ENCODE data around the gene NPTX1.
"Not testable (repeated sequence)": the region's sequence is repeated elsewhere in the genome, so short reads cannot be mapped to it uniquely, and the experiment has no call there.

NPTX1 gene

DNA sequence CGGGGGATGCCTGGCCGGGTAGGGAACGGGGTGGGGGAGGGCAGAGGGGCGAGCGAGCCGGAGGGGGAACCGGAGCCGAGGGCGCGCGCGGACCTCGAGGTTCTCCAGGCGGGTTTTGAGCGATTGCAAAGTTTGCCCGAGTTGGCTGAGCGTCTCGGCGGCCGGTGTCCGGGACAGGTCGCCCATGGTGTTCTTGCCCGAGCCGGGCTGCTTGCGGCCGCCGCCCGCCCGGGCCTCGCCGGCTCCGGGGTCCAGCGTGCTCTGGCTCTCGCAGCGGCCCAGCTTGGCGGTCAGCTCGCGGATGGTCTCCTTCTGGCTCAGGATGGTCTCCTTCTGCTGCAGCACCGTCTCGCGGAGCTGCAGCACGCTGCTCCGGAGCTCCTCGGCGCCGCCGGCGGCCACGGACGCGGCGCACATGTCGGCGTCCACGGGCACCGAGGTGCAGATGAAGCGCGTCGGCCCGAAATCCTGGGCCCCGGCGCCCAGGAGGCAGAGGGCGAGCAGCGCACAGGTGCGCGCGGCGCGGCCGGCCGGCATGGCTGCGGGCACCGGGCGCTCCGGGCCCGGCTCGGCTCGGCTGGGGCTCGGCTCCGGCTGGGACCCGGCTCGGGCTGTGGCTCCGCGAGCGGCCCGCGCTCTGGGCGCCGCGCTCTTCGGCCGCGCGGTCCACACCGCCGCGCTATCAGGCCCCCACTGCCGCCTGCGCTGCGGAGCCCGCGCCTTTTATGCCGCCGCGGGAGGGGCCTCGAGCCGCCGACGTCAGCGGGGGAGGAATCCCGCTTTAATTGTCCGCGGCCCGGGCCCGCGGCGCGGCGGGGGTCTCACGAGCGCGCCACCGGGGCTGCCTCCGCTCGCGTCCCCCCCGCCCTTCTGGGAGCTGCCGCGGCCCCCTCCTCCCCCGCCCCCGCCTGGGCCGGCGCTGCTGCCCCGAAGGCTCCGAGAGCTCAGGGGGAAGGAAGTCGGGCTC, at the start of gene NPTX1:
Gene NPTX1, minus strand, starts transcription at position 698 of the 967 bp plus-strand sequence. Its CDS starts 161 bp downstream, at position 537.
- DNase-seq (ENCODE audit: low spot score), result peak; percentile 66

DNA sequence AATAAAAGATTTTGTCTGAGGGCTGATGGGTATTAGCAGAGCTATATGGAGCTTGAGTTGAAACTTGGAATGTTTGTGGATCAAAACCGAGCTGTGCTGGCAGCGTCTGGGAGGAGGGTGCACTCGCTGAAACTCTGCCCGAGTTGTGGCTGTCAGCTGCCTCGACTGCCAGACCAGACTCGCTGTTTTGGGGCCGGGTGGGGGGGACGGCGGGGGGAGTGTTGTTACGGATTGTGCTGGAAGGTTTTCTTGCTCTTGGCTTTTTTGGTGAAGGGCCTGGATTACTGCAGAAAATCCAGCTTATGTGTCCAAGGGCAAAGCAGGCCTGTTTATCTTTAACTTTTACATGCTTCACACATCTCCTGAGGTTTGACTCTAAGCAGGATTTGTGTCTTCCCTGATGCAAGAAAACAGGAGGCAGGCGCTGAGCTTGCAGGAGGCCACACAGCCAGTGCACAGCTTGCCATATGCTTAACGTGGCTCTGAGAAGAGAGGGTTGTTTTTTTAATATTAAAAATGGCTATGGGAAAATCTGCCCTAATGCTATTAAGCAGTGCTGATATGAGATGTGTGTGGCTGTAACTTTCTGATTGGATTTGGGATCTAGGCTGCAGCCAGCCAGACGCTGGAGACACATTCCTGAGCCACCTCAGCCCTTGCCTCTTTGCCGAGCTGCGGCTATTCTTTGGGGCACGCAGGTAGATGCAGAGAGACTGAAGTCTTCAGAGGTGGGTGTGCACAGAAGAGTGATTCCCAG, 47.7 kb upstream of the NPTX1 start:
- DNase-seq (ENCODE audit: low spot score), result peak; percentile 35

DNA sequence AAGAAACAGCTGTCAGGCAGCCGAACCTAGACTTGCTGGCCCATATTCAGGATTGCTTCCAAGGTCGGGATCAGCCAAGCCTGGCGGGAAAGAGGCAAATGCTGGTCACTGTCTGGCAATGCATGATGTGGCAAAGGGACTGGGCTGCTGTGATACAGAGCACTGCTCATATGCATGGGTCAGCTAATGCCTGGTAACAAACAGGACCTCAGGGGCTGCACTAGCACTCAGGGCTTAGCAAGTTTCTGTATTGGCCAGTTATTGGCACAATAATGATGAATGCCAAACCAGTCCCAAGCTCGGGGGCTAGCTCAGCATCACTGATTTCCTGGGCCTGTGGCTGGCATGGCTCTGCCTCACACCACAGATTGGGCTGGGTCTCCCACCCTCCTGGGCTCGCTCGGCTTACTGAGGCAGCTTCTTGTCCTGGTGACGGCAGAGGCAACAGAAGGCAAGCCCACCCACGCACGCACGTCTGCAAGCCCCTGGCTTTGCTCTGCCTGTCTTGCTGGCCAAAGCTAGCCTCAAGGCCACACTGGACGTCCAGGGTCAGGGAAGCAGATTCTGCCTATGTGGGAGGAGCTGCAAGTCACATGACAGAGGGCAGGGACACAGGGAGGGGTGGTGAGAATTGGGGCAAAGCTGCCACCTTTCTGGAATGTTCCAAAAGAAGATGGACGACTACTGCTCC, 46.8 kb upstream of the NPTX1 start:
- DNase-seq (ENCODE audit: low spot score), result no peak

DNA sequence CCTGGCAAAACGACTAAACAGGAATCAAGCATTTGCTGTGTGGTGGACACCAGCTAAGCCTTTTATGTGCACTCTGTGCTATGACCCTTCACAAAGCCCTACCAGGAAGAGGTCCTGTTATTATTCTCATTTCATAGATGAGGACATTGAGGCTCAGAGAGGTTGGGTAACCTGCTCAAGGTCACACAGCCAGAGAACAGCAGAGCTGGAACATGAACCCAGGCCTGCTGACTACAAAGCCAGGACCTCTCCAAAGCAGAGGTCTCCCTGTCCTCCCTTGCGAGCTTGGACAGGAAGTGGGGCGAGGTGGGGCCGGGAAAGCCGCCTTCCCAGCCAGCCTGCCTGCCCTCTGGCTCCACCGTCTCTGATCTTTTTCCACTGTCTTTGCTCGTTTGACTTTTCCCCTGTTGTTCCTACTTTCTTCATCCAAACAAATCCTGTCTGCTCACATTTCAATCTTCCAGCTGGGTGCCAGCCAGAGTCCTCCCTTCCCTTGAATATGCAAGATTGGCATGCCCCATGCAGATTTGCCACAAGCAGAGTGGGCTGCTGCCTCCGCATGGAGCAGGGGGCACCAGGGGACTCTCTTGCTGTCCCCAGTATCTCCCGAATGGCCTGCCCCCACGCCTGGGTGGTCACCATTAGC, 44.5 kb upstream of the NPTX1 start:
- no peak for DNase-seq (ENCODE audit: low spot score)

GRCh38 chr17:80519091-80519781, 42.8 kb upstream of the NPTX1 start:
- DNase-seq (ENCODE audit: low spot score), result no peak

GRCh38 chr17:80518392-80518791, 42.0 kb upstream of the NPTX1 start:
- DNase-seq (ENCODE audit: low spot score), result no peak

DNA sequence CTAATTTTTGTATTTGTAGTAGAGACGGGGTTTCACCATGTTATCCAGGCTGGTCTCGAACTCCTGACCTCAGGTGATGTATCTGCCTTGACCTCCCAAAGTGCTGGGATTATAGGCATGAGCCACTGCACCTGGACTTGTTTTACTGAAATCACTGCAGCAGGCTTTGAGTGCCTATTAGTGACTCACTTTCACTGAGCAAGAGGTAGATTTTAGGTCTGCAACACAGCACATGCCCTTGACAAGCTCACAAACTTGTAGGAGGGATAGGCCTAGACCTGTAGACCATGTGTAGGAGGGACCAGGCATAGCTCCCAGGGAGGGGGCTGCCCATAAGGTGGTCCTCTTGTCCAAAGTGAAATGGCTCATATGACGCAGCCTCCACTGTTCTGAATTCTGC, 41.2 kb upstream of the NPTX1 start:
- DNase-seq (ENCODE audit: low spot score), result no peak

DNA sequence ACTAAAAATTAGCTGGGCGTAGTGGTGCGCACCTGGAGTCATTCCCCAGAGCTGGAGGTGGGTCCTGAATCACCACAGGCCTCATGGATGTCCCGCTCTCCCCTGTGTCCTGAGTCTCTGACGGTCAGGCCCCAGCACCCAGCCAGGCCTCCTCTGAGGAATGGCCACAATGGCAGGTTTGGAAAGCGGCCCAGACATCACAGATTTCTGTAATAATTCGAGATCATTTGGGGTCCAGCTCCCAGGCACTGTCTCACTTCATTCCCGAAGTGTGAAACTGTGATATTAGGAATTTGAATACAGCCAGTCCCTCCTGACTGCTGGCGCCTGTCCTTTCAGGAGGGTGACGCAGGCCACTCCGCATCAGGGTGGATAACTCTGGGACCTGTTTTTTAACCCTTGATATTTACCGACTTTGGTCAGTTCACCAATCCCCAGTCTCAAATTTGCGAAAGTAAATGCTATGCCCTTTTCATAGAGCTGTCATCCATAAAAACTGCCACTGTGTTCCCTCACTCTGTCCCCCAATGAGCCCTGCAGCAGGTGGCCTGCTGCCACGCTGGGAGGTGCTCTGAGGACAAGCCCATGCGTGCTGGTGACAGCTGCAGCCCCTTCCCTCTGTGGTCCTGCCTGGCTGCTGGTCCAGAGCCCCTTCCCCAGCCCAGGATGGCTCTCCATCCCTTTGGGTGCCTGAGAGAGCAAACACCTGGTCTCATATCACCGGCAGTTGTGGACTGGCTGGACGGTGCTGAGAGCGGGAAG, 39.9 kb upstream of the NPTX1 start:
- no peak for DNase-seq (ENCODE audit: low spot score)

DNA sequence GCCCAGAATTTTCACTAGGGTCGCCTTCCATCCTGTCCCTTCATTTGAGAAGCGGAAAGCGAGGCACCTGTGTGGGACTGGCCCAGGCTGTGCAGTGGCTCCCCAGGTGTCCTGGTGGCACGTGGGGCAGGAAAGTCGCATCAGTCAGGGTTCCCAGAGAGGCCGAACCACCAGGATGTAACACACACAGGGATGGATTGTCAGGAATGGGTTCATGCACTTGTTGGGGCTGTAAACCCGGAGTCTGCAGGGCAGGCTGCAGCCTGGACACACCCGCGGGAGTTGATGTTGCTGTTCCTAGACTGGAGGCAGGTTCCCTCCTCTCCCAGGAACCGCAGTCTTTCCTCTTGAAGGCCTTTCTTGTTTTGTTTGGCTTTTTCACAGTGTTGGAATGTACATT, 37.5 kb upstream of the NPTX1 start:
- peak; percentile 86 for DNase-seq (ENCODE audit: low spot score)

GRCh38 chr17:80513201-80513600, 36.8 kb upstream of the NPTX1 start:
- no peak for DNase-seq (ENCODE audit: low spot score)

DNA sequence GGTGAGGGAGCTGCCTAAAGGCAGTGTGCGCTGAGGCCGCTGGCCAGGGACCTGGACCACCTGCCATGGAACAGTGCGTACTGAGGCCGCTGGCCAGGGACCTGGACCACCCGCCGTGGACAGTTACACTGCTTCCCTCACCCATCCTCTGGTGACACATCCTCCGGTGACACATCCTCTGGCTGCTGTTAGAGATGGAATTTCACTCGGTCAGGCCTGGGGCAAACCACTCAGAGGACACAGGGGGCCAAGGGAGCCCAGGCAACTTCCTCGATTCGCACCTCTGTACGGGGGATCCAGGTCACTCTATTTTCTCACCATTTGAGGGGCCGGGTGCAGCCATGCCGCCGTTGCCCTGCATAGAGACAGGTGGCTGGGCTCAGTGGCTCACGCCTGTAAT, 35.8 kb upstream of the NPTX1 start:
- DNase-seq (ENCODE audit: low spot score), result peak; percentile 84

- DNase-seq (ENCODE audit: low spot score), result no peak
These were observed 35.1 kb upstream of the NPTX1 start for GRCh38 chr17:80511222-80512180.

DNA sequence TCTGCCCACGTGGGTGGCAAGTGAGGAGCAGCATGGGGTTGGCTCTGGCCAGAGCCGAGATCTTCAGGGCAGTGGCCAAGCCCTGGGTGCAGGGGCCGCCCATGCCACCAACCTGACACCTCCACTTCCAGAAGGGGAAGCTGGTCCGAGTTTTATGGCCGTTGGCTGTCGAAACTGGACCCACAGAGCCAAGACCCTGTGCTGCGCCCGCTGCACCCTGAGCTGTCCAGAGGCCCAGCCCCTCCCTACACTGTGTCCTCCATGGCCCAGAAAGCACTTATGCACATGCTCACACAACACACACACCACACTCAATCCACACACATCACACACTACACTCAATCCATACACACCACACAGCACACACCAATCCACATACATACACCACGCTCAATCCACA, 34.4 kb upstream of the NPTX1 start:
- no peak for DNase-seq (ENCODE audit: low spot score)

GRCh38 chr17:80510132-80510531, 33.7 kb upstream of the NPTX1 start:
- no peak for DNase-seq (ENCODE audit: low spot score)

DNA sequence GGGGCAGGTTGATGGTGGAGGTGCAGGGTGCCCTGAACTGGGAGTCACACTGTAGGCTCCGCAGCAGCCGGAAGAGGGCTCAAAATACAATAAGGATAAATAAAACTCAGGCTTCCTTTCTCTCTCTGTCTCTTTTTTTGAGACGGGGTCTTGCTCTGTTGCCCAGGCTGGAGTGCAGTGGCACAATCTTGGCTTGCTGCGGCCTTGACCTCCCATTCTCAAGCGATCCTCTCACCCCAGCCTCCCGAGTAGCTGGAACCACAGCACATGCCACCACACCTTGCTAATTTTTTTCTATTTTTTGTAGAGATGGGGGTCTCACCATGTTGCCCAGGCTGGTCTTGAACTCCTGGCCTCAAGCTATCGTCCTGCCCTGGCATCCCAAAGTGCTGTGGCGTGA, 32.9 kb upstream of the NPTX1 start:
- DNase-seq (ENCODE audit: low spot score), result no peak

- no peak for DNase-seq (ENCODE audit: low spot score)
These were observed 31.6 kb upstream of the NPTX1 start for GRCh38 chr17:80507965-80508364.

- not testable (repeated sequence) for DNase-seq (ENCODE audit: low spot score)
These were observed 30.8 kb upstream of the NPTX1 start for GRCh38 chr17:80507177-80507576.

- peak; percentile 81 for DNase-seq (ENCODE audit: low spot score)
These were observed 28.4 kb upstream of the NPTX1 start for GRCh38 chr17:80504686-80505413.

- no peak for DNase-seq (ENCODE audit: low spot score)
These were observed 27.5 kb upstream of the NPTX1 start for GRCh38 chr17:80503921-80504320.
